A673 (cell line): ENCODE results near the gene TOM1L2. TPM values are rescaled to one million over a fixed set of nuclear protein-coding genes. Genes with fewer than 3 reads are reported as not detected.

Experiments used
- BruUV-seq: library from RNA; stranded (reverse); fragments of 400-500 nt; replicated peaks from 2 replicates; lab custom pipeline; 2021; lab: Mats Ljungman, UMichigan
- CTCF ChIA-PET: fragments of 300-600 bp; sonication (Branson Sonifier 250); formaldehyde crosslinking; loops from one replicate; lab custom pipeline; 2022; ENCODE audit warnings: antibody characterized with exemption; lab: Charles Lee
- POLR2A ChIA-PET: fragments of 300-600 bp; sonication (Branson Sonifier 250); formaldehyde crosslinking; loops from one replicate; lab custom pipeline; 2022; ENCODE audit warnings: antibody characterized with exemption; ENCODE audit not compliant: low non-redundant PET; lab: Charles Lee
- DNase-seq: peaks from one replicate; pipeline ENCODE4 v3.0.0-alpha.2; 2015; ENCODE audit warnings: low spot score
- H3K27ac ChIP-seq: fragments of 200-600 bp; sonication (generic); 2 replicates; pipeline ENCODE4 v1.5.1; 2016; ENCODE audit warnings: mixed run types, low read depth, mild to moderate bottlenecking, mixed read lengths, antibody characterized with exemption, low read length; ENCODE audit not compliant: poor library complexity, severe bottlenecking
- H3K27me3 ChIP-seq: fragments of 200-600 bp; sonication (generic); replicated peaks from 2 replicates; pipeline ENCODE4 v1.6.1; 2017; ENCODE audit warnings: mixed run types, low read depth, mild to moderate bottlenecking, mixed read lengths, antibody characterized with exemption, low read length; ENCODE audit not compliant: insufficient read depth, poor library complexity
- H3K36me3 ChIP-seq: fragments of 200-600 bp; sonication (generic); 2 replicates; pipeline ENCODE4 v1.6.1; 2016; ENCODE audit warnings: mixed run types, mild to moderate bottlenecking, mixed read lengths, antibody characterized with exemption, low read length; ENCODE audit not compliant: insufficient read depth, poor library complexity, severe bottlenecking
- H3K4me1 ChIP-seq: fragments of 200-600 bp; sonication (generic); 2 replicates; pipeline ENCODE4 v1.6.1; 2017; ENCODE audit warnings: mixed run types, mild to moderate bottlenecking, mixed read lengths, antibody characterized with exemption, low read length; ENCODE audit not compliant: insufficient read depth, poor library complexity, severe bottlenecking
- H3K4me3 ChIP-seq: fragments of 200-600 bp; sonication (generic); 2 replicates; pipeline ENCODE4 v1.5.1; 2016; ENCODE audit warnings: low read depth, mixed run types, mild to moderate bottlenecking, mixed read lengths, low read length; ENCODE audit not compliant: poor library complexity, severe bottlenecking
- H3K9me3 ChIP-seq: fragments of 200-600 bp; sonication (generic); 2 replicates; pipeline ENCODE4 v1.6.1; 2016; ENCODE audit warnings: mixed run types, low read depth, mild to moderate bottlenecking, mixed read lengths, antibody characterized with exemption, low read length; ENCODE audit not compliant: poor library complexity, severe bottlenecking
- CTCF ChIP-seq: fragments of 300-800, 200-600 bp; sonication (generic); conservative IDR thresholded peaks from 2 replicates; pipeline ENCODE4 v1.5.1; 2017; ENCODE audit warnings: low read depth, mild to moderate bottlenecking, antibody characterized with exemption, low read length, moderate library complexity, mixed read lengths
- EZH2 ChIP-seq: fragments of 200-600 bp; sonication (generic); IDR thresholded peaks from 2 replicates; pipeline ENCODE4 v1.6.1; 2017; ENCODE audit warnings: borderline replicate concordance, low read depth, mild to moderate bottlenecking, mixed read lengths, antibody characterized with exemption, low read length; ENCODE audit not compliant: poor library complexity, severe bottlenecking
- intact Hi-C: fragments of 100-400 bp; cut with micrococcal nuclease; formaldehyde crosslinking; loops from one replicate; pipeline ENCODE4 v1.10.0; 2022; ENCODE audit not compliant: unreplicated experiment
- total RNA-seq: library from RNA; stranded (reverse); gene quantifications from 2 replicates; pipeline ENCODE4 v1.2.3, GENCODE V29; 2021

TOM1L2 gene
- total RNA-seq, 1 experiment from 2014 or later = 10.0 TPM

GRCh38 chr17:17886226-17886625 lies 86.0 kb downstream of the TOM1L2 start:
- BruUV-seq = no TSS peak
- no peaks in the 10 kb centered on the region for H3K36me3 ChIP-seq
- no peak for DNase-seq
- ChIA-PET CTCF (interaction anchor here (0.6 kb wide), 1 partner anchor 254 kb away, joined by 3 read pairs; no protein-coding TSS in a partner anchor), POLR2A (no interaction called here)
- H3K4me1 ChIP-seq = peaks cover 9% of the 10 kb centered on the region
- H3K27me3 ChIP-seq = no peaks in the 10 kb centered on the region
- H3K9me3 ChIP-seq = no peaks in the 10 kb centered on the region
- H3K4me3 ChIP-seq = no peak overlapping the region
- intact Hi-C loops = no loop called here
- no peak for TF ChIP-seq CTCF
- H3K27ac ChIP-seq = no peak overlapping the region

GRCh38 chr17:17884391-17885357 lies 87.5 kb downstream of the TOM1L2 start:
- H3K4me3 ChIP-seq = no peak overlapping the region
- no peak for DNase-seq
- no peaks in the 10 kb centered on the region for H3K27me3 ChIP-seq
- H3K27ac ChIP-seq = no peak overlapping the region
- H3K4me1 ChIP-seq = peaks cover 9% of the 10 kb centered on the region
- TF ChIP-seq CTCF = no peak
- no peak for TF ChIP-seq EZH2
- no peaks in the 10 kb centered on the region for H3K36me3 ChIP-seq
- ChIA-PET CTCF (interaction anchor here (0.9 kb wide), 1 partner anchor 34 kb away, joined by 3 read pairs; no protein-coding TSS in a partner anchor), POLR2A (interaction anchor here (0.6 kb wide), 1 partner anchor 686 kb away, joined by 5 read pairs; no protein-coding TSS in a partner anchor)
- no TSS peak for BruUV-seq
- no peaks in the 10 kb centered on the region for H3K9me3 ChIP-seq
- intact Hi-C loops = no loop called here

- POLR2A ChIA-PET = interaction anchor here (0.6 kb wide), 1 partner anchor 685 kb away, joined by 5 read pairs; no protein-coding TSS in a partner anchor
- Histone ChIP-seq H3K36me3 (no peaks in the 10 kb centered on the region), H3K4me1 (peaks cover 9% of the 10 kb centered on the region), H3K4me3 (no peak overlapping the region), H3K9me3 (no peaks in the 10 kb centered on the region), H3K27me3 (no peaks in the 10 kb centered on the region), H3K27ac (no peak overlapping the region)
- BruUV-seq = no TSS peak
- no peak for DNase-seq
- CTCF ChIA-PET = interaction anchor here (0.9 kb wide), 1 partner anchor 35 kb away, joined by 3 read pairs; no protein-coding TSS in a partner anchor
- no peak for TF ChIP-seq EZH2
- intact Hi-C loops = no loop called here
These were observed 88.4 kb downstream of the TOM1L2 start for GRCh38 chr17:17883801-17884200.
